HEK293 (cell line): Measurements from ENCODE around the gene ZNF385C.

Source experiments
- CTCF ChIA-PET: fragments of 350-600 bp; formaldehyde crosslinking; extraction: SDS; loops from one replicate; lab custom pipeline; 2021; ENCODE audit warnings: antibody characterized with exemption; lab: Yijun Ruan, JAX
- POLR2A ChIA-PET: fragments of 300-600 bp; formaldehyde crosslinking; extraction: SDS; loops from one replicate; lab custom pipeline; 2020; ENCODE audit warnings: antibody characterized with exemption, inconsistent platforms; lab: Yijun Ruan, JAX
- H3K27ac ChIP-seq: fragments of 200-500 bp; sonication (Bioruptor generic); 2 replicates; pipeline ENCODE4 v1.5.1; 2014; ENCODE audit warnings: low read depth, low read length, control low read depth, inconsistent platforms; ENCODE audit errors: extremely low read depth
- H3K36me3 ChIP-seq, 2 experiments: fragments of 200-500 bp in 1 of 2; sonication (Bioruptor generic) in 1 of 2; 1 replicate in 1 of 2; 2 replicates in 1 of 2; pipeline ENCODE4 v1.5.1; 2014 to 2017; ENCODE audit warnings: inconsistent platforms in 2 of 2, low read length in 2 of 2; ENCODE audit not compliant: control insufficient read depth in 2 of 2, insufficient read depth in 1 of 2
- H3K4me1 ChIP-seq: fragments of 200-500 bp; sonication (Bioruptor generic); 2 replicates; pipeline ENCODE4 v1.5.1; 2014; ENCODE audit warnings: mild to moderate bottlenecking, low read length, inconsistent platforms; ENCODE audit not compliant: control insufficient read depth, insufficient read depth
- H3K4me3 ChIP-seq: 2 replicates; pipeline ENCODE4 v1.5.1; 2011; ENCODE audit warnings: low read depth, mild to moderate bottlenecking, control low read depth, low read length, moderate library complexity
- H3K9me3 ChIP-seq: fragments of 200-500 bp; sonication (Bioruptor generic); 2 replicates; pipeline ENCODE4 v1.5.1; 2014; ENCODE audit warnings: low read depth, low read length, inconsistent platforms; ENCODE audit not compliant: control insufficient read depth, insufficient read depth
- IKZF3 ChIP-seq: fragments of 450-650 bp; IDR thresholded peaks from 2 replicates; pipeline ENCODE4 v1.5.0; 2018; ENCODE audit warnings: missing biosample characterization, mild to moderate bottlenecking, missing genetic modification characterization, moderate library complexity
- MEIS1 ChIP-seq: sonication (generic); formaldehyde crosslinking; IDR thresholded peaks from 2 replicates; pipeline ENCODE4 v1.8.1; 2022; ENCODE audit warnings: missing genetic modification reagents, mild to moderate bottlenecking, borderline replicate concordance
- MYNN ChIP-seq: fragments of 450-650 bp; formaldehyde crosslinking; IDR thresholded peaks from 2 replicates; pipeline ENCODE4 v1.5.1; 2016; ENCODE audit warnings: missing biosample characterization, missing genetic modification characterization, borderline replicate concordance
- OSR2 ChIP-seq: fragments of 450-650 bp; formaldehyde crosslinking; IDR thresholded peaks from 2 replicates; pipeline ENCODE4 v1.5.1; 2016; ENCODE audit warnings: missing biosample characterization, missing genetic modification characterization
- OVOL3 ChIP-seq: fragments of 450-650 bp; formaldehyde crosslinking; IDR thresholded peaks from 2 replicates; pipeline ENCODE4 v1.5.1; 2016; ENCODE audit warnings: missing biosample characterization, missing genetic modification characterization
- PRDM1 ChIP-seq: fragments of 450-650 bp; formaldehyde crosslinking; IDR thresholded peaks from 2 replicates; pipeline ENCODE4; 2016; ENCODE audit warnings: missing biosample characterization, missing genetic modification characterization
- YY1 ChIP-seq: fragments of 450-650 bp; formaldehyde crosslinking; IDR thresholded peaks from 2 replicates; pipeline ENCODE4 v1.5.1; 2018; ENCODE audit warnings: missing biosample characterization, missing genetic modification characterization
- ZBTB48 ChIP-seq: fragments of 450-650 bp; formaldehyde crosslinking; IDR thresholded peaks from 2 replicates; pipeline ENCODE4 v1.5.1; 2016; ENCODE audit warnings: missing biosample characterization, missing genetic modification characterization
- ZFHX2 ChIP-seq: fragments of 450-650 bp; formaldehyde crosslinking; conservative IDR thresholded peaks from 2 replicates; pipeline ENCODE4 v1.5.1; 2016; ENCODE audit warnings: missing biosample characterization, missing genetic modification characterization
- ZFP37 ChIP-seq: fragments of 450-650 bp; formaldehyde crosslinking; IDR thresholded peaks from 2 replicates; pipeline ENCODE4 v1.5.1; 2016; ENCODE audit warnings: missing biosample characterization, missing genetic modification characterization
- ZNF239 ChIP-seq: fragments of 450-650 bp; formaldehyde crosslinking; IDR thresholded peaks from 2 replicates; pipeline ENCODE4 v1.5.1; 2016; ENCODE audit warnings: missing biosample characterization, missing genetic modification characterization
- ZNF266 ChIP-seq: fragments of 450-650 bp; formaldehyde crosslinking; IDR thresholded peaks from 2 replicates; pipeline ENCODE4 v1.5.1; 2016; ENCODE audit warnings: missing biosample characterization, missing genetic modification characterization, low read depth
- ZNF274 ChIP-seq, 2 experiments: fragments of 200-500 bp in 1 of 2; fragments of 450-650 bp in 1 of 2; sonication (Bioruptor generic) in 1 of 2; formaldehyde crosslinking in 1 of 2; IDR thresholded peaks; 2 replicates each; pipeline versions ENCODE4 v1.5.1 to v1.6.1; 2014 to 2016; ENCODE audit warnings: borderline replicate concordance in 1 of 2, inconsistent platforms in 1 of 2, low read length in 1 of 2, missing biosample characterization in 1 of 2, missing genetic modification characterization in 1 of 2
- ZNF302 ChIP-seq: fragments of 450-650 bp; formaldehyde crosslinking; IDR thresholded peaks from 2 replicates; pipeline ENCODE4 v1.5.1; 2016; ENCODE audit warnings: missing biosample characterization, missing genetic modification characterization, low read depth
- ZNF423 ChIP-seq: fragments of 450-650 bp; formaldehyde crosslinking; IDR thresholded peaks from 2 replicates; pipeline ENCODE4 v1.5.1; 2016; ENCODE audit warnings: missing biosample characterization, missing genetic modification characterization
- ZNF530 ChIP-seq: fragments of 450-650 bp; formaldehyde crosslinking; IDR thresholded peaks from 2 replicates; pipeline ENCODE4 v1.5.1; 2016; ENCODE audit warnings: low read depth, missing biosample characterization, missing genetic modification characterization
- ZNF558 ChIP-seq: fragments of 450-650 bp; formaldehyde crosslinking; IDR thresholded peaks from 2 replicates; pipeline ENCODE4 v1.5.1; 2016; ENCODE audit warnings: missing biosample characterization, missing genetic modification characterization
- ZNF585B ChIP-seq: fragments of 450-650 bp; formaldehyde crosslinking; IDR thresholded peaks from 2 replicates; pipeline ENCODE4 v1.5.1; 2016; ENCODE audit warnings: missing biosample characterization, missing genetic modification characterization
- ZNF626 ChIP-seq: fragments of 450-650 bp; sonication (Bioruptor Pico); formaldehyde crosslinking; IDR thresholded peaks from 2 replicates; pipeline ENCODE4 v1.5.1; 2018; ENCODE audit warnings: missing biosample characterization, missing genetic modification characterization, inconsistent platforms
- ZNF658 ChIP-seq: fragments of 450-650 bp; formaldehyde crosslinking; IDR thresholded peaks from 2 replicates; pipeline ENCODE4; 2016; ENCODE audit warnings: missing biosample characterization, missing genetic modification characterization
- ZNF677 ChIP-seq: fragments of 450-650 bp; IDR thresholded peaks from 2 replicates; pipeline ENCODE4 v1.5.0; 2018; ENCODE audit warnings: missing biosample characterization, mild to moderate bottlenecking, missing genetic modification characterization, moderate library complexity
- ZNF792 ChIP-seq: fragments of 450-650 bp; formaldehyde crosslinking; IDR thresholded peaks from 2 replicates; pipeline ENCODE4 v1.5.1; 2016; ENCODE audit warnings: missing biosample characterization, missing genetic modification characterization
- TF ChIP-seq, protein P1 (sequence below): fragments of 450-650 bp; formaldehyde crosslinking; IDR thresholded peaks from 2 replicates; pipeline ENCODE4 v1.5.1; 2017; ENCODE audit warnings: missing biosample characterization, missing genetic modification characterization
- TF ChIP-seq, protein P2 (sequence below): fragments of 450-650 bp; formaldehyde crosslinking; IDR thresholded peaks from 2 replicates; pipeline ENCODE4 v1.5.1; 2017; ENCODE audit warnings: missing biosample characterization, missing genetic modification characterization

ZNF385C gene

DNA sequence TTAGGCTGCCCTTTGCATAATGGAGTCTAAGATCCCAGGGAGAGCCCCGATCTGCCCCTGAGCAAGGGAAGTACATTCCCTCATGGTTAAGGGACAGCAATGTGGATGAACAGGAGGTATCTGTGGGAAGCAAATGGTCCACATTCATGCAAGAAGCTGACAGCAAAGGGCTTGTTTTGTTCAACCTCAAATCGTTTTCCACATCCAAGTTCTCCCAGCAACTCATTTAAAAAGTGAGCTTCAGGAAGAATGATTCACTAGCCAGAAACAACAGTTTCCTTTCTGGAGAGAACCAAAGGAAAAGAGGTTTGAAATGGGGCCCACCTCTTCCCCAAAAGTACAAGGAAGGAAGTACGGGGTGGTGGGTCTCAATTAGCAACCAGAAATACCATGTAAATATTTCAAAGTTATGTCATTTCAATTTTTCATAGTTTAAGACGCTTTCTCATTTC lies 33.7 kb upstream of the ZNF385C start:
- ChIA-PET POLR2A (no interaction called here), CTCF (interaction anchor here (1.4 to 2.7 kb wide), 2 partner anchors 11 to 50 kb away, joined by 3 to 9 read pairs; partner anchors contain the start of gene KAT2A)
- Histone ChIP-seq H3K4me3 (no peak overlapping the region), H3K4me1 (peaks cover 28% of the 10 kb centered on the region), H3K36me3 (peaks cover 26 to 78% of the 10 kb centered on the region in 2 experiments), H3K9me3 (no peaks in the 10 kb centered on the region), H3K27ac (no peak overlapping the region)
- TF ChIP-seq ZNF677 (no peak), ZNF274 (IDR thresholded peaks at IDR 0.05; ENCODE audit: low read length) (no peak), ZNF274 (tag by site-specific recombination; IDR thresholded peaks at IDR 0.05; ENCODE audit: borderline replicate concordance) (no peak), PRDM1 (peak; percentile 23; the same call in 1 of the 2 replicates)

DNA sequence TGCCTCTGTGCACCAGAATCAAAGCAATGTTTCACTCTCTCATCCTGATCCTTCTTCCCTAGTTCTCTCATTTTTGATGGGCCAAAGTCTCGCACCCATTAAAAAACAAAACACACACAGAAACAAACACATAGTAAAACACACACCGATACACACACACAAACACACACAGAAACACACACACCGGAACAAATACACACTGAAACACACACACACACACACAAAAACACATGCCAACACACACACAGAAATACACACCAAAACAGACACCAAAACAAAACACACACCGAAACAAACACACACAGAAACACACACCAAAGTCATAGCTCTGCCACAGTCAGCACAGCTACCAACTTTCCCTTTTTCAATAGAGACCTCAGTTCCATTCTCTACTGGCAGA lies 33.0 kb upstream of the ZNF385C start:
- POLR2A ChIA-PET, result interaction anchor here (0.5 to 1.2 kb wide), 2 partner anchors 11 to 129 kb away, joined by 3 to 4 read pairs; no protein-coding TSS in a partner anchor
- Histone ChIP-seq H3K27ac (no peak overlapping the region), H3K36me3 (peaks cover 31 to 81% of the 10 kb centered on the region in 2 experiments)
- TF ChIP-seq, protein P1, sequence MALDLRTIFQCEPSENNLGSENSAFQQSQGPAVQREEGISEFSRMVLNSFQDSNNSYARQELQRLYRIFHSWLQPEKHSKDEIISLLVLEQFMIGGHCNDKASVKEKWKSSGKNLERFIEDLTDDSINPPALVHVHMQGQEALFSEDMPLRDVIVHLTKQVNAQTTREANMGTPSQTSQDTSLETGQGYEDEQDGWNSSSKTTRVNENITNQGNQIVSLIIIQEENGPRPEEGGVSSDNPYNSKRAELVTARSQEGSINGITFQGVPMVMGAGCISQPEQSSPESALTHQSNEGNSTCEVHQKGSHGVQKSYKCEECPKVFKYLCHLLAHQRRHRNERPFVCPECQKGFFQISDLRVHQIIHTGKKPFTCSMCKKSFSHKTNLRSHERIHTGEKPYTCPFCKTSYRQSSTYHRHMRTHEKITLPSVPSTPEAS, result peak; percentile 97
- no peak for TF ChIP-seq ZNF585B (tag by site-specific recombination)
- TF ChIP-seq, all 188 proteins: peak for 1
- Histone ChIP-seq H3K4me3 (no peak overlapping the region), H3K4me1 (peaks cover 24% of the 10 kb centered on the region), H3K9me3 (no peaks in the 10 kb centered on the region)
- CTCF ChIA-PET, result interaction anchor here (0.6 to 1.3 kb wide), 5 partner anchors 11 to 824 kb away, joined by 3 to 5 read pairs (median 4); no protein-coding TSS in a partner anchor

DNA sequence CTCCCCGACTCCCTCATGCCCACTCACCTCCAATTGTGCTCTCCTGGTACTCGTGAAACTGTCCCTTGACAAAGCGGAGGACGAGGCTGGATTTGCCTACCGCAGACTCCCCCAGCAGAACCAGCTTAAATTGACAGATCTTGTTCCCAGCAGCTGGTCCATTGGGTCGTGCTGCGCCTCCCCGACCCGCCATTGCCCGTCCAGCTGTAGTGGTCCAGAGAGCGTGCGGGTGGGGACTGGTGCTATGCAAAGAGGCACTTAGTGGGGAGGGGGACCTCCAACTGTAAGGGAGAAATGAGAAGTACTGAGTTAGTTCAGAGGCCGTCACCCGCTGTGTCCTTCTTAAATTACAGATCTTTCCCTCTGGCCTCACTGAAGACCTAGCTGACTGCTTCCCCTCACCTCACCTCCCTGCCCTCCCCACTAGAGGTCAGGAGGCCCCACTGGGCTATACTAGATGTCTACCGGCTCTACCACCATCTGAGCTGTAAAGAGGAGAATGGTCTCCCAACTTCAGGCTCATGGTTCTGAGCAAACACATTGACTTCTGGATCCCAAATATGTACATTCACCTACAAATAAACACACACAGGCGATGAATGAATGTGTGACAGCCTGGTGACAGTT lies 32.1 kb upstream of the ZNF385C start:
- Histone ChIP-seq H3K4me1 (peaks cover 18% of the 10 kb centered on the region), H3K4me3 (no peak overlapping the region), H3K9me3 (no peaks in the 10 kb centered on the region), H3K27ac (no peak overlapping the region), H3K36me3 (peaks cover 38 to 85% of the 10 kb centered on the region in 2 experiments)
- CTCF ChIA-PET, result interaction anchor here (0.6 to 1.9 kb wide), 7 partner anchors 11 to 118 kb away, joined by 3 to 5 read pairs (median 4); partner anchors contain the start of gene NKIRAS2
- POLR2A ChIA-PET, result interaction anchor here (1.2 kb wide), 1 partner anchor 10 kb away, joined by 4 read pairs; no protein-coding TSS in a partner anchor
- TF ChIP-seq OVOL3, result no peak
- TF ChIP-seq ZNF626 (tag by site-specific recombination), result no peak
- no peak for TF ChIP-seq ZNF558 (tag by site-specific recombination)
- no peak for TF ChIP-seq ZNF530
- TF ChIP-seq ZNF274 (IDR thresholded peaks at IDR 0.05; ENCODE audit: low read length), result no peak
- no peak for TF ChIP-seq ZNF274 (tag by site-specific recombination; IDR thresholded peaks at IDR 0.05; ENCODE audit: borderline replicate concordance)

DNA sequence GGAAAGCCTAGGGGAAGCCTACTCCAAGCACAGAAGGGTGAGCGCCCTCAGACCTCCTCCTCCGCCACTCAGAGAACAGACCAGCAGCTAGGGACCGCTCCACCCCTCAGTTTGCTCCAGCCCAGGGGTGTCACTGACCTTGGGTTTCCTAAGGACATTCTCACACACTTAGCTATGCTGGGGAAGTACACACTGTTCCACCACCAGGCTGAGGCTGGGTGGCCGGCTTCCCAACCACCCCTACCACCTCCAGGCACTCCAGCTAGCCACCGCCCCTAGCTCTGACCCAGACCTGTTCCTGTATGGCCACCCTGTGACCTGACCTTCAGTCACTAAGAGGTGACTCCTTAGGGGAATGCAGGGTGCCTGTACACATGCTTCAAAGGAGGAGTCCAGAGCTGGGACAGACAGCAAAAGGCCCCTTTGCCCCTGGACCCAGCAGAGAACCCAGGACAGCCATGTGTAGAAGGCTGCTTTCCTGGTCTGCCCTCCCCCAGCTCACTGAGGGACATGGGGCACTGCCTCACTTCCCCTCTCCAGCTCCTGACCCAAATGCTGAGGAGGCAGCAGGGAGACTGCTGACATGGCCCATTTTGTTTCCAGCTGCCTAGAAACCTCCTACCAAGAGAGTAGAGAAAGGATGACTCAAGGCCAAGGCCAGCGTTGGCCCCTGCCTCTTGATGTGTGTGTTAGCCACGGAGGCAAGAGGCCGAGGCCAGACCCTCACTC lies 31.0 kb upstream of the ZNF385C start:
- no peaks in the 10 kb centered on the region for H3K9me3 ChIP-seq
- ChIA-PET POLR2A (interaction anchor here (0.6 kb wide), 1 partner anchor 267 kb away, joined by 3 read pairs; no protein-coding TSS in a partner anchor), CTCF (interaction anchor here (0.5 to 1.9 kb wide), 5 partner anchors 10 to 109 kb away, joined by 3 to 4 read pairs (median 3); partner anchors contain the start of gene NKIRAS2)
- peaks cover 17% of the 10 kb centered on the region for H3K4me1 ChIP-seq
- H3K27ac ChIP-seq, result no peak overlapping the region
- peaks cover 39 to 89% of the 10 kb centered on the region in 2 experiments for H3K36me3 ChIP-seq
- H3K4me3 ChIP-seq, result no peak overlapping the region
- no peak for TF ChIP-seq ZNF658
- TF ChIP-seq ZNF302, result no peak
- no peak for TF ChIP-seq ZBTB48 (tag by site-specific recombination)
- TF ChIP-seq, protein P2, sequence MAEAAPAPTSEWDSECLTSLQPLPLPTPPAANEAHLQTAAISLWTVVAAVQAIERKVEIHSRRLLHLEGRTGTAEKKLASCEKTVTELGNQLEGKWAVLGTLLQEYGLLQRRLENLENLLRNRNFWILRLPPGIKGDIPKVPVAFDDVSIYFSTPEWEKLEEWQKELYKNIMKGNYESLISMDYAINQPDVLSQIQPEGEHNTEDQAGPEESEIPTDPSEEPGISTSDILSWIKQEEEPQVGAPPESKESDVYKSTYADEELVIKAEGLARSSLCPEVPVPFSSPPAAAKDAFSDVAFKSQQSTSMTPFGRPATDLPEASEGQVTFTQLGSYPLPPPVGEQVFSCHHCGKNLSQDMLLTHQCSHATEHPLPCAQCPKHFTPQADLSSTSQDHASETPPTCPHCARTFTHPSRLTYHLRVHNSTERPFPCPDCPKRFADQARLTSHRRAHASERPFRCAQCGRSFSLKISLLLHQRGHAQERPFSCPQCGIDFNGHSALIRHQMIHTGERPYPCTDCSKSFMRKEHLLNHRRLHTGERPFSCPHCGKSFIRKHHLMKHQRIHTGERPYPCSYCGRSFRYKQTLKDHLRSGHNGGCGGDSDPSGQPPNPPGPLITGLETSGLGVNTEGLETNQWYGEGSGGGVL, result no peak
- no peak for TF ChIP-seq OSR2 (tag by site-specific recombination)
- TF ChIP-seq ZNF266 (tag by site-specific recombination), result no peak
- no peak for TF ChIP-seq MYNN (tag by site-specific recombination)
- TF ChIP-seq YY1 (tag by site-specific recombination), result no peak
- no peak for TF ChIP-seq IKZF3 (tag by site-specific recombination)
- no peak for TF ChIP-seq ZNF792 (tag by site-specific recombination)
- no peak for TF ChIP-seq MEIS1 (CRISPR knock-in tag)
- no peak for TF ChIP-seq ZFHX2
- TF ChIP-seq ZNF423 (tag by site-specific recombination), result no peak
- TF ChIP-seq ZFP37 (tag by site-specific recombination), result no peak
- no peak for TF ChIP-seq ZNF239 (tag by site-specific recombination)
